NCI-H128 (cell line): ENCODE measurements around the gene DENND1A.

Experiments used
- DNase-seq: peaks from one replicate; lab custom pipeline; 2025; ENCODE audit not compliant: unreplicated experiment; lab: John Stamatoyannopoulos, UW

The DENND1A gene

GRCh38 chr9:123421186-123421585, 508.7 kb downstream of the DENND1A start:
- DNase-seq: no peak

GRCh38 chr9:123420592-123421111, 509.3 kb downstream of the DENND1A start:
- no peak for DNase-seq

- no peak for DNase-seq
Measured at GRCh38 chr9:123419721-123420591, 510.0 kb downstream of the DENND1A start.

GRCh38 chr9:123419091-123419490, 510.8 kb downstream of the DENND1A start:
- DNase-seq: no peak

- no peak for DNase-seq
Measured at GRCh38 chr9:123418506-123418905, 511.4 kb downstream of the DENND1A start.

GRCh38 chr9:123418052-123418430, 511.9 kb downstream of the DENND1A start:
- no peak for DNase-seq

GRCh38 chr9:123417289-123418051, 512.5 kb downstream of the DENND1A start:
- no peak for DNase-seq

GRCh38 chr9:123416176-123416575, 513.8 kb downstream of the DENND1A start:
- DNase-seq: no peak

GRCh38 chr9:123414936-123415930, 514.7 kb downstream of the DENND1A start:
- no peak for DNase-seq

- DNase-seq: no peak
Measured at GRCh38 chr9:123414204-123414603, 515.7 kb downstream of the DENND1A start.

GRCh38 chr9:123412171-123412820, 517.6 kb downstream of the DENND1A start:
- DNase-seq: no peak

- no peak for DNase-seq
Measured at GRCh38 chr9:123411636-123412035, 518.3 kb downstream of the DENND1A start.

GRCh38 chr9:123411191-123411590, 518.7 kb downstream of the DENND1A start:
- no peak for DNase-seq

GRCh38 chr9:123410281-123410910, 519.5 kb downstream of the DENND1A start:
- no peak for DNase-seq

- DNase-seq: no peak
Measured at GRCh38 chr9:123408313-123409262, 521.3 kb downstream of the DENND1A start.

GRCh38 chr9:123407217-123407851, 522.6 kb downstream of the DENND1A start:
- no peak for DNase-seq

GRCh38 chr9:123406691-123407216, 523.2 kb downstream of the DENND1A start:
- DNase-seq: no peak

- DNase-seq: no peak
Measured at GRCh38 chr9:123406016-123406415, 523.9 kb downstream of the DENND1A start.
